ENCODE data around the gene TSEN2.

The TSEN2 gene

GRCh38 chr3:12579456-12579855 lies 95.2 kb downstream of the TSEN2 start:
- peaks cover 7% of the 10 kb centered on the region; the same call in 1 of the 2 replicates for H3K36me3 ChIP-seq (ENCODE audit: low read length)
- H3K27ac ChIP-seq (ENCODE audit: low read depth, low read length), result no peak overlapping the region
- no peaks in the 10 kb centered on the region for H3K27me3 ChIP-seq (ENCODE audit: low read length)
- H3K4me3 ChIP-seq (ENCODE audit: insufficient read depth, low read length, poor library complexity, severe bottlenecking), result no peak overlapping the region
- no peaks in the 10 kb centered on the region for H3K9me3 ChIP-seq (ENCODE audit: insufficient read depth, low read length)
- no peak overlapping the region for H3K4me2 ChIP-seq (ENCODE audit: low read depth, low read length, poor library complexity, severe bottlenecking)
- no peaks in the 10 kb centered on the region for H4K20me1 ChIP-seq (ENCODE audit: low read depth, low read length)
- no peak overlapping the region for H3K9ac ChIP-seq (ENCODE audit: low read length)
- H3K9me2 ChIP-seq (replicated peaks; ENCODE audit: insufficient read depth, low read length), result no peaks in the 10 kb centered on the region
- no peak for TF ChIP-seq EZH2phosphoT487 (conservative IDR thresholded peaks at IDR 0.05; ENCODE audit: low read length)
- no peak for TF ChIP-seq CTCF (IDR thresholded peaks at IDR 0.05; ENCODE audit: insufficient read depth, low read length, poor library complexity, severe bottlenecking)
- H2AFZ ChIP-seq (ENCODE audit: low read depth, low read length, severe bottlenecking), result no peak overlapping the region
- no peaks in the 10 kb centered on the region for H3K79me2 ChIP-seq (ENCODE audit: insufficient read depth, low read length)
- H3F3A ChIP-seq (ENCODE audit: insufficient read depth), result no peaks in the 10 kb centered on the region

GRCh38 chr3:12579905-12580304 lies 95.6 kb downstream of the TSEN2 start:
- Histone ChIP-seq H3F3A (ENCODE audit: insufficient read depth) (no peaks in the 10 kb centered on the region), H3K9ac (ENCODE audit: low read length) (no peak overlapping the region), H3K4me2 (ENCODE audit: low read depth, low read length, poor library complexity, severe bottlenecking) (no peak overlapping the region), H3K36me3 (ENCODE audit: low read length) (peaks cover 7% of the 10 kb centered on the region; the same call in 1 of the 2 replicates), H3K4me3 (ENCODE audit: insufficient read depth, low read length, poor library complexity, severe bottlenecking) (no peak overlapping the region), H4K20me1 (ENCODE audit: low read depth, low read length) (no peaks in the 10 kb centered on the region), H3K9me3 (ENCODE audit: insufficient read depth, low read length) (no peaks in the 10 kb centered on the region), H3K79me2 (ENCODE audit: insufficient read depth, low read length) (no peaks in the 10 kb centered on the region), H3K9me2 (replicated peaks; ENCODE audit: insufficient read depth, low read length) (no peaks in the 10 kb centered on the region), H3K27ac (ENCODE audit: low read depth, low read length) (no peak overlapping the region), H3K27me3 (ENCODE audit: low read length) (no peaks in the 10 kb centered on the region), H2AFZ (ENCODE audit: low read depth, low read length, severe bottlenecking) (no peak overlapping the region)
- TF ChIP-seq EZH2phosphoT487 (conservative IDR thresholded peaks at IDR 0.05; ENCODE audit: low read length), result no peak
- no peak for TF ChIP-seq CTCF (IDR thresholded peaks at IDR 0.05; ENCODE audit: insufficient read depth, low read length, poor library complexity, severe bottlenecking)

- no peaks in the 10 kb centered on the region for H4K20me1 ChIP-seq (ENCODE audit: low read depth, low read length)
- no peak overlapping the region for H2AFZ ChIP-seq (ENCODE audit: low read depth, low read length, severe bottlenecking)
- no peak for TF ChIP-seq EZH2phosphoT487 (conservative IDR thresholded peaks at IDR 0.05; ENCODE audit: low read length)
- TF ChIP-seq CTCF (IDR thresholded peaks at IDR 0.05; ENCODE audit: insufficient read depth, low read length, poor library complexity, severe bottlenecking), result no peak
- no peak overlapping the region for H3K9ac ChIP-seq (ENCODE audit: low read length)
- H3K27ac ChIP-seq (ENCODE audit: low read depth, low read length), result no peak overlapping the region
- no peak overlapping the region for H3K4me2 ChIP-seq (ENCODE audit: low read depth, low read length, poor library complexity, severe bottlenecking)
- no peaks in the 10 kb centered on the region for H3K9me3 ChIP-seq (ENCODE audit: insufficient read depth, low read length)
- H3K9me2 ChIP-seq (replicated peaks; ENCODE audit: insufficient read depth, low read length), result no peaks in the 10 kb centered on the region
- H3K79me2 ChIP-seq (ENCODE audit: insufficient read depth, low read length), result no peaks in the 10 kb centered on the region
- H3K4me3 ChIP-seq (ENCODE audit: insufficient read depth, low read length, poor library complexity, severe bottlenecking), result no peak overlapping the region
- peaks cover 6% of the 10 kb centered on the region; the same call in 1 of the 2 replicates for H3F3A ChIP-seq (ENCODE audit: insufficient read depth)
- H3K27me3 ChIP-seq (ENCODE audit: low read length), result no peaks in the 10 kb centered on the region
- H3K36me3 ChIP-seq (ENCODE audit: low read length), result peaks cover 19% of the 10 kb centered on the region; the same call in 1 of the 2 replicates
Observed at GRCh38 chr3:12582730-12583129, 98.5 kb downstream of the TSEN2 start.
